GM19395 (cell line): Measurements from ENCODE around the gene ITGA2.

Experiments used
- ATAC-seq: cut with Tn5 transposase; IDR thresholded peaks from one replicate; pipeline ENCODE4 v1.9.1; 2021; ENCODE audit warnings: mild to moderate bottlenecking, moderate library complexity; ENCODE audit not compliant: unreplicated experiment

The ITGA2 gene

GRCh38 chr5:53017383-53017782 lies 28.2 kb downstream of the ITGA2 start:
- no peak for ATAC-seq

GRCh38 chr5:53017794-53018391 lies 28.7 kb downstream of the ITGA2 start:
- no peak for ATAC-seq

GRCh38 chr5:53019320-53019719 lies 30.2 kb downstream of the ITGA2 start:
- no peak for ATAC-seq

- no peak for ATAC-seq
These were observed 33.9 kb downstream of the ITGA2 start for GRCh38 chr5:53022930-53023511.

- ATAC-seq, result peak; percentile 93
These were observed 34.8 kb downstream of the ITGA2 start for GRCh38 chr5:53023969-53024368.

GRCh38 chr5:53024535-53024934 lies 35.4 kb downstream of the ITGA2 start:
- ATAC-seq, result no peak

GRCh38 chr5:53025487-53025886 lies 36.3 kb downstream of the ITGA2 start:
- no peak for ATAC-seq

GRCh38 chr5:53027913-53028312 lies 38.8 kb downstream of the ITGA2 start:
- ATAC-seq, result no peak

GRCh38 chr5:53029608-53030007 lies 40.5 kb downstream of the ITGA2 start:
- no peak for ATAC-seq

GRCh38 chr5:53030893-53031292 lies 41.7 kb downstream of the ITGA2 start:
- no peak for ATAC-seq

- no peak for ATAC-seq
These were observed 42.5 kb downstream of the ITGA2 start for GRCh38 chr5:53031695-53032096.

GRCh38 chr5:53032188-53032587 lies 43.0 kb downstream of the ITGA2 start:
- no peak for ATAC-seq

- no peak for ATAC-seq
These were observed 45.7 kb downstream of the ITGA2 start for GRCh38 chr5:53034832-53035231.

GRCh38 chr5:53035868-53036381 lies 46.8 kb downstream of the ITGA2 start:
- no peak for ATAC-seq

GRCh38 chr5:53037141-53037859 lies 48.1 kb downstream of the ITGA2 start:
- no peak for ATAC-seq

- no peak for ATAC-seq
These were observed 49.2 kb downstream of the ITGA2 start for GRCh38 chr5:53038196-53038847.

- no peak for ATAC-seq
These were observed 50.7 kb downstream of the ITGA2 start for GRCh38 chr5:53039855-53040254.

GRCh38 chr5:53041071-53041692 lies 52.0 kb downstream of the ITGA2 start:
- ATAC-seq, result peak; percentile 99

GRCh38 chr5:53041740-53042139 lies 52.6 kb downstream of the ITGA2 start:
- no peak for ATAC-seq

- no peak for ATAC-seq
These were observed 56.1 kb downstream of the ITGA2 start for GRCh38 chr5:53045263-53045662.

GRCh38 chr5:53048248-53048647 lies 59.1 kb downstream of the ITGA2 start:
- no peak for ATAC-seq
